ENCODE results near the gene GJC3. TPM values are rescaled to one million over a fixed set of nuclear protein-coding genes. Genes with fewer than 3 reads are reported as not detected.
"Not testable (repeated sequence)": the region's sequence is repeated elsewhere in the genome, so short reads cannot be mapped to it uniquely, and the experiment has no call there.

The GJC3 gene
- polyA plus RNA-seq, result 1 to 10 TPM in 2 of 3 donors, under 1 TPM in 1; 0.22 to 1.9 (median 1.3) TPM

- WGBS, 3 donors, result 18 to 20% (median 19%) methylated on average over 21 to 22 of the region's 22 CpGs
- no peak within 1 kb of the TSS for H3K27ac ChIP-seq (ENCODE audit: low read depth, low read length)
These were observed at the start of gene GJC3 for GRCh38 chr7:99928994-99929729. GJC3 (minus strand) TSS chr7:99929620; CDS start chr7:99929620, 0 bp downstream.

GRCh38 chr7:99976626-99977025 is 47.2 kb upstream of the GJC3 start:
- H3K27ac ChIP-seq (ENCODE audit: low read depth, low read length), result no peak overlapping the region
- 74 to 83% (median 83%) methylated on average over 13 of the region's 13 CpGs for WGBS, 3 donors

- WGBS, 3 donors, result 45 to 73% (median 66%) methylated on average over 5 of the region's 5 CpGs
- H3K27ac ChIP-seq (ENCODE audit: low read depth, low read length), result no peak within 1 kb of the TSS
These were observed 46.5 kb upstream of the GJC3 start, which contains the start of gene AZGP1 for GRCh38 chr7:99975782-99976521. AZGP1 (minus strand) TSS chr7:99976031; CDS start chr7:99976020, 11 bp downstream.

- 58 to 69% (median 58%) methylated on average over 1 of the region's 1 CpG for WGBS, 3 donors
- H3K27ac ChIP-seq (ENCODE audit: low read depth, low read length), result no peak overlapping the region
These were observed 45.3 kb upstream of the GJC3 start for GRCh38 chr7:99974681-99975080.

GRCh38 chr7:99973817-99974216 is 44.4 kb upstream of the GJC3 start:
- 65 to 81% (median 80%) methylated on average over 7 of the region's 7 CpGs for WGBS, 3 donors
- not testable (repeated sequence) for H3K27ac ChIP-seq (ENCODE audit: low read depth, low read length)

- WGBS, 3 donors, result 65 to 73% (median 69%) methylated on average over 4 of the region's 4 CpGs
- H3K27ac ChIP-seq (ENCODE audit: low read depth, low read length), result no peak overlapping the region
These were observed 41.8 kb upstream of the GJC3 start for GRCh38 chr7:99971242-99971641.

GRCh38 chr7:99969813-99970212 is 40.4 kb upstream of the GJC3 start:
- WGBS, 3 donors, result 10 to 32% (median 17%) methylated on average over 1 of the region's 1 CpG
- H3K27ac ChIP-seq (ENCODE audit: low read depth, low read length), result not testable (repeated sequence)

GRCh38 chr7:99969298-99969697 is 39.9 kb upstream of the GJC3 start:
- 82 to 91% (median 84%) methylated on average over 3 of the region's 3 CpGs for WGBS, 3 donors

GRCh38 chr7:99958564-99959227 is 29.3 kb upstream of the GJC3 start:
- WGBS, 3 donors, result 61 to 75% (median 72%) methylated on average over 9 of the region's 9 CpGs
- H3K27ac ChIP-seq (ENCODE audit: low read depth, low read length), result no peak overlapping the region

More at GRCh38 chr7:99969298-99969697, 39.9 kb upstream of the GJC3 start:
- no peak overlapping the region for H3K27ac ChIP-seq (ENCODE audit: low read depth, low read length)

GRCh38 chr7:99955247-99955646 is 25.8 kb upstream of the GJC3 start:
- no peak overlapping the region for H3K27ac ChIP-seq (ENCODE audit: low read depth, low read length)
- 69 to 75% (median 71%) methylated on average over 6 of the region's 6 CpGs for WGBS, 3 donors

GRCh38 chr7:99954643-99955042 is 25.2 kb upstream of the GJC3 start:
- 86 to 92% (median 89%) methylated on average over 7 of the region's 7 CpGs for WGBS, 3 donors
- H3K27ac ChIP-seq (ENCODE audit: low read depth, low read length), result not testable (repeated sequence)

GRCh38 chr7:99953649-99954048 is 24.2 kb upstream of the GJC3 start:
- WGBS, 3 donors, result 46 to 70% (median 47%) methylated on average over 3 of the region's 3 CpGs
- no peak overlapping the region for H3K27ac ChIP-seq (ENCODE audit: low read depth, low read length)

- not testable (repeated sequence) for H3K27ac ChIP-seq (ENCODE audit: low read depth, low read length)
- 73 to 93% (median 81%) methylated on average over 3 to 4 of the region's 4 CpGs for WGBS, 3 donors
These were observed 23.2 kb upstream of the GJC3 start for GRCh38 chr7:99952649-99953048.

- not testable (repeated sequence) for H3K27ac ChIP-seq (ENCODE audit: low read depth, low read length)
- 90 to 94% (median 93%) methylated on average over 6 of the region's 6 CpGs for WGBS, 3 donors
These were observed 21.4 kb upstream of the GJC3 start for GRCh38 chr7:99950819-99951218.

GRCh38 chr7:99949645-99950228 is 20.3 kb upstream of the GJC3 start:
- no peak overlapping the region for H3K27ac ChIP-seq (ENCODE audit: low read depth, low read length)
- 44 to 55% (median 47%) methylated on average over 3 of the region's 3 CpGs for WGBS, 3 donors

GRCh38 chr7:99947608-99948007 is 18.2 kb upstream of the GJC3 start:
- WGBS, 3 donors, result 67 to 92% (median 85%) methylated on average over 1 of the region's 1 CpG
- H3K27ac ChIP-seq (ENCODE audit: low read depth, low read length), result no peak overlapping the region

- WGBS, 3 donors, result 54 to 61% (median 57%) methylated on average over 4 of the region's 4 CpGs
- no peak overlapping the region for H3K27ac ChIP-seq (ENCODE audit: low read depth, low read length)
These were observed 15.2 kb upstream of the GJC3 start for GRCh38 chr7:99944497-99945070.
